IPS-20b (cell line): ENCODE data around the gene MLIP.

Experiments
- H3K27ac ChIP-seq: one replicate; pipeline ENCODE4 v1.5.1; 2013; ENCODE audit warnings: low read length
- H3K27me3 ChIP-seq: 2 replicates; pipeline ENCODE4 v1.6.1; 2013; ENCODE audit warnings: mild to moderate bottlenecking, low read length, inconsistent platforms; ENCODE audit not compliant: insufficient read depth
- H3K36me3 ChIP-seq: 2 replicates; pipeline ENCODE4 v1.6.1; 2013; ENCODE audit warnings: low read depth, mild to moderate bottlenecking, inconsistent platforms, low read length, moderate library complexity; ENCODE audit not compliant: insufficient read depth
- H3K4me1 ChIP-seq: 2 replicates; pipeline ENCODE4 v1.6.1; 2013; ENCODE audit warnings: mild to moderate bottlenecking, control low read depth, inconsistent platforms, low read length, moderate library complexity; ENCODE audit not compliant: insufficient read depth
- H3K4me3 ChIP-seq: 2 replicates; pipeline ENCODE4 v1.5.1; 2013; ENCODE audit warnings: mild to moderate bottlenecking, low read length, inconsistent platforms
- H3K9ac ChIP-seq: 2 replicates; pipeline ENCODE4 v1.6.1; 2013; ENCODE audit warnings: low read depth, mild to moderate bottlenecking, inconsistent platforms, low read length, moderate library complexity
- H3K9me3 ChIP-seq: 2 replicates; pipeline ENCODE4 v1.6.1; 2013; ENCODE audit warnings: mild to moderate bottlenecking, low read depth, low read length, inconsistent platforms; ENCODE audit not compliant: insufficient read depth

Gene MLIP

DNA sequence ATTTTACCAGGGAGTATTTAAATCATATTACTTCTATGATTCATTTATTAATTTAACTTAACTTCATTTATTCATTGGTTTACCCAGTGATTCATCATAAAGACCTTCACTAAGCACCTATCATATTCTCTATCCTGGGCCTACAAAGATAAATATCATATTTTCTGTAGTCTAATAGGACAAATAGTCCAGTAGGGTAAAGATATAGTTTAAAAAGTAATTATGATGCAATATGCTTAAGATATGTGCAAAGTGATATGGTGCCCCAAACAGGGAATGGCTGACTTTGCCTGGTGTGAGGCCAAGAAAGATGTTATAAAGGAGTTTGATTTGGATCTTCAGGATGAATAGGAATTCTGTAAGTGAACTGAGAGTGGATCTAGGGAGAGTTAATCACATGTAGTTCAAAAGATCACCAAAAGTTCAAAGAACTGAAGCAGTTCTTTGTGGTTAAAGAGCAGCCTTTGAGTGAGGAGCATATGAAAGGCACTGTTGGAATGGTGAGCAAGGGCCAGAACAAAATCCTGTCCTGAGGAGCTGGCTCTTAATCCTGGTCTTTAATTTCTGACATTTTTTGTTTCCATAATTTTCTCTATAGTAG lies 45.5 kb downstream of the MLIP start:
- H3K36me3 ChIP-seq: no peaks in the 10 kb centered on the region
- H3K4me3 ChIP-seq: no peak overlapping the region
- H3K9me3 ChIP-seq: no peaks in the 10 kb centered on the region
- no peak overlapping the region for H3K27ac ChIP-seq
- H3K4me1 ChIP-seq: no peaks in the 10 kb centered on the region
- H3K9ac ChIP-seq: no peak overlapping the region
- H3K27me3 ChIP-seq: no peaks in the 10 kb centered on the region

- H3K9me3 ChIP-seq: no peaks in the 10 kb centered on the region
- H3K9ac ChIP-seq: no peak overlapping the region
- H3K4me3 ChIP-seq: no peak overlapping the region
- no peaks in the 10 kb centered on the region for H3K4me1 ChIP-seq
- no peak overlapping the region for H3K27ac ChIP-seq
- no peaks in the 10 kb centered on the region for H3K27me3 ChIP-seq
- H3K36me3 ChIP-seq: no peaks in the 10 kb centered on the region
These were observed 46.2 kb downstream of the MLIP start for GRCh38 chr6:54157405-54157804.

GRCh38 chr6:54173089-54173488 lies 61.8 kb downstream of the MLIP start:
- Histone ChIP-seq H3K4me1 (0 out of 2 replicates have a peak, but pooled peaks cover 3% of the 10 kb centered on the region), H3K36me3 (no peaks in the 10 kb centered on the region), H3K4me3 (no peak overlapping the region), H3K9ac (no peak overlapping the region), H3K9me3 (no peaks in the 10 kb centered on the region), H3K27me3 (no peaks in the 10 kb centered on the region), H3K27ac (no peak overlapping the region)

- Histone ChIP-seq H3K27me3 (no peaks in the 10 kb centered on the region), H3K4me1 (peaks cover 9% of the 10 kb centered on the region; the same call in 1 of the 2 replicates), H3K9me3 (no peaks in the 10 kb centered on the region), H3K4me3 (no peak overlapping the region), H3K27ac (no peak overlapping the region), H3K36me3 (no peaks in the 10 kb centered on the region), H3K9ac (no peak overlapping the region)
These were observed 67.9 kb downstream of the MLIP start for GRCh38 chr6:54179152-54179551.

DNA sequence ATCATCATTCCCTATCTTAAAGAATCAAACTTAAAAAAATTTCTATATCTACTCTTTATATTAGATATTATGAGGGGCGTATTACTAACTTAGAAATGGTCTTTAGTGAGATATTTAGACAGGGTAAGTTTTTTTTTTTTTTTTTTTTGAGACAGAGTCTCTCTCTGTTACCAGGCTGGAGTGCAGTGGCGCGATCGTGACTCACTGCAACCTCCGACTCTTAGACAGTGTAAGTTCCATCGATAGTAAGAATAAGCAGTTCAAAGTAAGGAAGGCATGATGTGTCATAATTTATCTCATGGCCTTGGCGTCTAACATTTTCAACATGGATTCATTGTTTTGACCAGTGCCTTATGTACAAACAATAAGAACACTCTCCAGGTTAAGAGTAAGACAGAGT lies 72.4 kb downstream of the MLIP start:
- Histone ChIP-seq H3K9me3 (no peaks in the 10 kb centered on the region), H3K9ac (no peak overlapping the region), H3K27ac (no peak overlapping the region), H3K4me3 (no peak overlapping the region), H3K4me1 (peaks cover 9% of the 10 kb centered on the region; the same call in 1 of the 2 replicates), H3K36me3 (no peaks in the 10 kb centered on the region), H3K27me3 (no peaks in the 10 kb centered on the region)

- Histone ChIP-seq H3K4me1 (no peaks in the 10 kb centered on the region), H3K27me3 (no peaks in the 10 kb centered on the region), H3K27ac (no peak overlapping the region), H3K9me3 (no peaks in the 10 kb centered on the region), H3K36me3 (no peaks in the 10 kb centered on the region), H3K9ac (no peak overlapping the region), H3K4me3 (no peak overlapping the region)
These were observed 74.6 kb downstream of the MLIP start for GRCh38 chr6:54185885-54186284.

DNA sequence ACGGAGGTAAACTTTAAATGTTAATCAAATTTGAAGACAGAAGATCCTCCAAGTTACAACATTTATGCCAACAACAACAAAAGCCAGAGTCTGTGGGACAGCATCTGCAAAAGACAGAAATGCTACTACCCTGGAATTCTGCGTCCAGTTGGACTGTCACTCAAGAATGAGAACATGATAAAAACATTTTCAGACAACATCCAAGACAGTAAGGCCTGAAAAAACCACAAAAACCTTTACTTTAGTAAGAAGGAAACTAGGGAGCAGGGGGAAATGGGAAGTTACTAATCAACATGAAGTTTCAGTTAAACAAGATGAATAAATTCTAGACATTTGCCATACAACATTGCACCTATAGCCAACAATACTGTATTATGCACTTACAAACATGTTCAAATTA lies 77.6 kb downstream of the MLIP start:
- Histone ChIP-seq H3K36me3 (no peaks in the 10 kb centered on the region), H3K4me3 (no peak overlapping the region)

DNA sequence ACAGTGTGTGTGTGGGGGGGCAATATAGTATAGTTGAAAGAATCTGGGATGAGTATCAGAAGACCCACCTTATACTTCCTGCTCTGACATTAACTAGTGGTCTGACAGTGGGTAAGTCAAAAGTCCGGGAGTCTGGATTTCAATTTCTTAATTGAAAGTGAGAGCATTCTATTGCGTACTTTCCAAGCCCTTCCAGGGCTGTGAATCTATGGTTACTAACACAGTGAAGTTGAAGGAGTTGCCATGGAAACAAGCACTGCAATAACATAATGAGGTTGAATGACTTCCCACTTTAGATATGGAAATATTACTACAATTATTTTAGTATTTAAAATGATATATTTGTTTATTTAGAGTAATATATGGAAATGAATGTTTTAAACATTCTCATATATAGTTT lies 80.2 kb downstream of the MLIP start:
- H3K9ac ChIP-seq: no peak overlapping the region
- H3K27ac ChIP-seq: no peak overlapping the region
- no peak overlapping the region for H3K4me3 ChIP-seq
- H3K9me3 ChIP-seq: no peaks in the 10 kb centered on the region
- peaks cover 11% of the 10 kb centered on the region; the same call in 1 of the 2 replicates for H3K4me1 ChIP-seq
- no peaks in the 10 kb centered on the region for H3K36me3 ChIP-seq
- H3K27me3 ChIP-seq: no peaks in the 10 kb centered on the region

More for the DNA sequence above, 77.6 kb downstream of the MLIP start:
- no peak overlapping the region for H3K27ac ChIP-seq
- no peaks in the 10 kb centered on the region for H3K9me3 ChIP-seq
- peaks cover 4% of the 10 kb centered on the region; the same call in 1 of the 2 replicates for H3K4me1 ChIP-seq
- no peaks in the 10 kb centered on the region for H3K27me3 ChIP-seq
- no peak overlapping the region for H3K9ac ChIP-seq

DNA sequence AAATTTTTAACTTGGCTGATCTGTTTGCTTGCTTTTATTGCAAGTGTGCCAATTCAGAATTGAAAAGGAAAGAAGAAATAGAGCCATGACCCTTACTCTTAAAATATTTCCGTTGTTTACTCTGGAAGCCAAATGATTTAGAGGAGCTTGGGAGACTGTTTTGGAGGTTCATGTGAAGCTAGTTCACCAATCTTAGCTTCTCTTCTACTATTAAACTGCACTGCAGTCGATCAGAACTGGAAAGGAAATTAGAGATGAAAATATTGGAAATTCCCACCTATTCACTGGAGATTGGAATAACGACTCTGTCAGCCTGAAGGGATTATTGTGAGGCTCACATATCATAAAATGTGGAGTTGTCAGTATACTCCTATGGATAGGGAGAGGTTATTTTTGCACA lies 81.8 kb downstream of the MLIP start:
- no peaks in the 10 kb centered on the region for H3K27me3 ChIP-seq
- no peak overlapping the region for H3K27ac ChIP-seq

DNA sequence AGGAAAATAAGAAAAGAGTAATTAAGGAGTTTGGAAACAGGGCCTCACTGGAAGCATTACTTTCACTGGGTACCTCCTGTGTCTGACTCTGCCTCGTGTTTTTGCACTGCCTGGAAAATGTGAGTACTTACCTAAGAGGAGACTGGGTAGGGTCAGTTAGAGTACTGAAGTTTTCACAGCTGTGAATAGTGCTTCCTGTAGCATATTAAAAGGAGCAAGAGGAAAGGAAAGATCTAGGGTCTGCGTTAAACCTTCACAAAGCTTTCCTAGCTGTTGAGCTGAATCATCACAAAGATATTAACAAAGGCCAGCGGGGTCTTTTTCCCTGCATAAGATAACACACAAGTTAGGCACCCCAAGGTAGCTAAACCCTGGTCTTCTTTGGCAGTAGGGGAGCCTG lies 82.3 kb downstream of the MLIP start:
- no peaks in the 10 kb centered on the region for H3K36me3 ChIP-seq
- no peak overlapping the region for H3K27ac ChIP-seq
- no peak overlapping the region for H3K4me3 ChIP-seq
- H3K9ac ChIP-seq: no peak overlapping the region
- H3K4me1 ChIP-seq: peaks cover 11% of the 10 kb centered on the region; the same call in 1 of the 2 replicates
- no peaks in the 10 kb centered on the region for H3K27me3 ChIP-seq
- no peaks in the 10 kb centered on the region for H3K9me3 ChIP-seq

More for the DNA sequence above, 81.8 kb downstream of the MLIP start:
- Histone ChIP-seq H3K36me3 (no peaks in the 10 kb centered on the region), H3K4me1 (peaks cover 11% of the 10 kb centered on the region; the same call in 1 of the 2 replicates), H3K9ac (no peak overlapping the region), H3K9me3 (no peaks in the 10 kb centered on the region), H3K4me3 (no peak overlapping the region)

DNA sequence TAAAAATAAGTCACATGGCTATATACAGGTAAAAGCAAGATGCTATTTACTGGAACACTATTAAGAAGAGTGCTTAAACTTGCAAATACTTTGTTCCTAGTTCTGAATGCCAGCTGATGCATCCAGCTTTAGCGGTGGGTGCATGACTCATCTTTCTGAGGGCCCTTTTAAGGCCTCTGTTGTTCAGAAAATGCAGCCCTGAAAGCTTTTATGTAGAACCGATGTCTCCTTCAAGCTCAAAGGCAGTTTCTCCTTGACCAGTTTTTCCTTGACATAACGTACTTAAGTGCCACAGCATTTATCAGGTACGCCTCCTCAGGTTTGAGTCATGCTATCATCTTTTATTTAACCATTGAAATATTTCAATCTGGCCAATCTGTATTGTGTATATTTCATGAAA lies 82.8 kb downstream of the MLIP start:
- Histone ChIP-seq H3K36me3 (no peaks in the 10 kb centered on the region), H3K9ac (no peak overlapping the region), H3K4me3 (no peak overlapping the region), H3K27me3 (no peaks in the 10 kb centered on the region), H3K9me3 (no peaks in the 10 kb centered on the region), H3K4me1 (peaks cover 11% of the 10 kb centered on the region; the same call in 1 of the 2 replicates), H3K27ac (no peak overlapping the region)

DNA sequence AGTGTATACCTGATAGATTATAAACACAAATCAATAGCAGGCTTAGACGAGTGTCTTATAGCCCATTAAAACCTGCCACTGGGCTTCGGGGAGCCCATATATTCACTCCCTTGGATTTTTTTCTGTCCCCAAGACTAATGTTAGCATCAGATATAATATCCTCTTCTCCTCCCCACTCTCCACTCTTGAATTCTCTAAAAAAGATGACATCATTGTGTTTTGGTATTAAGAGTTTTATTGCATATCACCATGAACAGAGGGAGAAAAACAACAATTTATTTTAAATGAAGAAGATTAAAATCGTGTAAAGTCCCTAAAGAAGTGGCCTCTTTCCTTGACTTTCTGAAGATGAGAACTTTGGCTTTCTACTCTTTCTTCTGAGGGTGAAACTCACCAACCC lies 84.4 kb downstream of the MLIP start:
- Histone ChIP-seq H3K27me3 (no peaks in the 10 kb centered on the region), H3K4me1 (peaks cover 11% of the 10 kb centered on the region; the same call in 1 of the 2 replicates), H3K4me3 (no peak overlapping the region), H3K36me3 (no peaks in the 10 kb centered on the region), H3K9me3 (no peaks in the 10 kb centered on the region), H3K9ac (no peak overlapping the region), H3K27ac (no peak overlapping the region)
